Fibroblast of lung (primary cell): ENCODE measurements around the gene CCDC54. TPM values are rescaled to one million over a fixed set of nuclear protein-coding genes. Genes with fewer than 3 reads are reported as not detected.

Experiments
- DNase-seq, 2 donors: peaks; one replicate each; pipeline versions ENCODE4 v3.0.0 to v3.0.0-alpha.2; 2010; ENCODE audit warnings: low read depth in 2 of 2
- H2AFZ ChIP-seq: 2 replicates; pipeline ENCODE4 v1.5.1; 2012; ENCODE audit warnings: low read length, control low read depth, inconsistent platforms
- H3K27ac ChIP-seq: 2 replicates; pipeline ENCODE4 v1.5.1; 2011; ENCODE audit warnings: low read length, control low read depth; ENCODE audit not compliant: insufficient read depth
- H3K27me3 ChIP-seq: 2 replicates; pipeline ENCODE4 v1.5.1; 2011; ENCODE audit warnings: mild to moderate bottlenecking, low read length; ENCODE audit not compliant: control insufficient read depth, insufficient read depth
- H3K36me3 ChIP-seq: 2 replicates; pipeline ENCODE4 v1.5.1; 2011; ENCODE audit warnings: low read length; ENCODE audit not compliant: control insufficient read depth, insufficient read depth
- H3K4me1 ChIP-seq: 2 replicates; pipeline ENCODE4 v1.5.1; 2011; ENCODE audit warnings: low read length; ENCODE audit not compliant: control insufficient read depth, insufficient read depth; ENCODE audit errors: extremely low read depth
- H3K4me2 ChIP-seq: 2 replicates; pipeline ENCODE4 v1.5.1; 2011; ENCODE audit warnings: low read length, control low read depth; ENCODE audit not compliant: insufficient read depth; ENCODE audit errors: extremely low read depth
- H3K4me3 ChIP-seq, 4 experiments: fragments of 200-600 bp in 1 of 4; sonication (generic) in 1 of 4; replicated peaks in 1 of 4; 2 replicates each; pipeline ENCODE4 v1.5.1; 2011 to 2016; ENCODE audit warnings: low read length in 4 of 4, low read depth in 3 of 4, mild to moderate bottlenecking in 3 of 4, control low read depth in 2 of 4, inconsistent platforms in 1 of 4, mixed read lengths in 1 of 4; ENCODE audit not compliant: insufficient read depth in 1 of 4; ENCODE audit errors: control extremely low read depth in 1 of 4
- H3K79me2 ChIP-seq: 2 replicates; pipeline ENCODE4 v1.5.1; 2012; ENCODE audit warnings: mild to moderate bottlenecking, low read length, inconsistent platforms; ENCODE audit not compliant: control insufficient read depth, insufficient read depth
- H3K9ac ChIP-seq: 2 replicates; pipeline ENCODE4 v1.5.1; 2011; ENCODE audit warnings: mild to moderate bottlenecking, low read length, control low read depth; ENCODE audit not compliant: insufficient read depth
- H3K9me3 ChIP-seq: 2 replicates; pipeline ENCODE4 v1.5.1; 2012; ENCODE audit warnings: low read depth, low read length; ENCODE audit not compliant: control insufficient read depth, insufficient read depth
- H4K20me1 ChIP-seq: 2 replicates; pipeline ENCODE4 v1.5.1; 2011; ENCODE audit warnings: low read length; ENCODE audit not compliant: control insufficient read depth, insufficient read depth; ENCODE audit errors: extremely low read depth
- CTCF ChIP-seq, 2 donors: IDR thresholded peaks in 1 of 2; conservative IDR thresholded peaks in 1 of 2; 1 replicate in 1 of 2; 2 replicates in 1 of 2; pipeline ENCODE4 v1.5.1; 2011 to 2012; ENCODE audit warnings: low read length in 2 of 2, control low read depth in 1 of 2, inconsistent platforms in 1 of 2, low read depth in 1 of 2, mild to moderate bottlenecking in 1 of 2
- EZH2 ChIP-seq: IDR thresholded peaks from 2 replicates; pipeline ENCODE4 v1.5.1; 2012; ENCODE audit warnings: low read length, control low read depth, mild to moderate bottlenecking; ENCODE audit errors: missing control alignments
- polyA plus RNA-seq, 2 donors: library from polyadenylated mRNA; depleted of rRNA in 1 of 2; stranded (reverse) in 1 of 2; unstranded in 1 of 2; fragments of >200 nt; gene quantifications; 2 replicates each; pipeline ENCODE4 v1.2.1, GENCODE V29; 2011 to 2012; ENCODE audit warnings: missing spikeins in 1 of 2
- total RNA-seq: library from RNA; depleted of rRNA; stranded (reverse); fragments of >200 nt; gene quantifications from 2 replicates; pipeline ENCODE4 v1.2.1, GENCODE V29; 2014

Gene CCDC54
- total and polyA plus RNA-seq, 2 donors (not counting 1 experiment from before 2014, with no cell fraction given), result not detected

DNA sequence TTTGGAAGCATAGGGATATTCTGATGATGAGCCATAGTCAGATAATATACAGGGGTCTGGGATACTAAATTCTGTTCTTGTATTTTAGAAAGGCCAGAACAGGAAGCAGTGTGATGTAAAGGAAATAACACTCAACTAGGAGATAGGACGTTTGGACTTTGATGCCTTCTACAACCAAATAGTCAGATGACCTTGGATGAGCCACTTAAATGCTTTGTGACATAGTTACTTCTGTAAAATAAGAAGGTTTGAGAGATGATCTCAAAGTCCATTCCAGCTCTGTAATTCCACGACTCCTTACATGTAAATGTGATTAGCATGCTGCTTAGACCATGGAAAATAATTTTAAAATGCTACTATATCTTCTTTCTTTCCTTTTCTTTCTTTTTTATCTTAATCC lies 29.5 kb upstream of the CCDC54 start:
- Histone ChIP-seq H3K27me3 (no peaks in the 10 kb centered on the region), H3K4me3 (no peak overlapping the region), H2AFZ (no peak overlapping the region), H3K27ac (no peak overlapping the region), H3K4me1 (no peaks in the 10 kb centered on the region), H3K9me3 (no peaks in the 10 kb centered on the region), H3K36me3 (no peaks in the 10 kb centered on the region), H3K9ac (no peak overlapping the region), H3K4me2 (no peak overlapping the region), H3K79me2 (no peaks in the 10 kb centered on the region), H4K20me1 (no peaks in the 10 kb centered on the region)
- TF ChIP-seq CTCF (conservative IDR thresholded peaks at IDR 0.05 in 1 of 2, IDR thresholded peaks at IDR 0.05 in 1 of 2; ENCODE audit: low read depth in 1 of 2, low read length in 2 of 2) (no peak), EZH2 (no peak)
- no peak for DNase-seq

GRCh38 chr3:107356706-107357105 lies 20.5 kb upstream of the CCDC54 start:
- Histone ChIP-seq H3K79me2 (no peaks in the 10 kb centered on the region), H3K4me2 (no peak overlapping the region), H2AFZ (no peak overlapping the region), H3K36me3 (no peaks in the 10 kb centered on the region), H4K20me1 (no peaks in the 10 kb centered on the region), H3K27ac (no peak overlapping the region), H3K4me1 (no peaks in the 10 kb centered on the region), H3K9me3 (no peaks in the 10 kb centered on the region), H3K4me3 (no peak overlapping the region), H3K27me3 (no peaks in the 10 kb centered on the region), H3K9ac (no peak overlapping the region)
- TF ChIP-seq CTCF (conservative IDR thresholded peaks at IDR 0.05 in 1 of 2, IDR thresholded peaks at IDR 0.05 in 1 of 2; ENCODE audit: low read depth in 1 of 2, low read length in 2 of 2), result no peak
- DNase-seq, result no peak

DNA sequence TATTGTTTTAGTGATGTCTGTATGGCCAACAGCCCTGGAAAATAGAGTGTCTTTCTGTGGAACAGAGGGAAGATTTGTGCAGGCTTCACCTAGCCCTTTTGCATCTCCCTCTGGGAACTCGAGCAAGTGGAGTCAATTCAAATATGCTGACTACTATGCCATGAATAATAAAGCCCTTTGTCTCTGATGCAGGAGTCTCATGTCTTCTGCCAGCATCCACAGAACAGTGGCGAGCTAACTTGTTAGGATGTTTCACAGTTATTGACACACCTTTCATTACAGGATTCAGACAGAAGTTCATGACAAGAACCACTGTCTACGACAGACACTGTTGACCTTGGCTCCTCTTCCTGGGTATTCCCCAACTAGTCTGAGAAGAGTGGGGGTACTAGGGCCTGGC lies 15.6 kb upstream of the CCDC54 start:
- H3K9ac ChIP-seq, result no peak overlapping the region
- DNase-seq, result no peak
- TF ChIP-seq CTCF (conservative IDR thresholded peaks at IDR 0.05 in 1 of 2, IDR thresholded peaks at IDR 0.05 in 1 of 2; ENCODE audit: low read depth in 1 of 2, low read length in 2 of 2) (no peak), EZH2 (no peak)
- H3K79me2 ChIP-seq, result no peaks in the 10 kb centered on the region
- H3K4me2 ChIP-seq, result no peak overlapping the region
- no peaks in the 10 kb centered on the region for H3K27me3 ChIP-seq
- H3K4me3 ChIP-seq, result no peak overlapping the region
- no peaks in the 10 kb centered on the region for H3K4me1 ChIP-seq
- no peaks in the 10 kb centered on the region for H3K9me3 ChIP-seq
- H2AFZ ChIP-seq, result no peak overlapping the region
- H4K20me1 ChIP-seq, result no peaks in the 10 kb centered on the region
- H3K27ac ChIP-seq, result no peak overlapping the region
- H3K36me3 ChIP-seq, result no peaks in the 10 kb centered on the region
